Measurements from ENCODE around the gene CMTR1. TPM values are rescaled to one million over a fixed set of nuclear protein-coding genes. Genes with fewer than 3 reads are reported as not detected.

Gene CMTR1
- total RNA-seq, 5 donors from 2014 or later (not counting 1 experiment from before 2014, with no cell fraction given), result 62.5 to 82.7 (median 75.2) TPM

DNA sequence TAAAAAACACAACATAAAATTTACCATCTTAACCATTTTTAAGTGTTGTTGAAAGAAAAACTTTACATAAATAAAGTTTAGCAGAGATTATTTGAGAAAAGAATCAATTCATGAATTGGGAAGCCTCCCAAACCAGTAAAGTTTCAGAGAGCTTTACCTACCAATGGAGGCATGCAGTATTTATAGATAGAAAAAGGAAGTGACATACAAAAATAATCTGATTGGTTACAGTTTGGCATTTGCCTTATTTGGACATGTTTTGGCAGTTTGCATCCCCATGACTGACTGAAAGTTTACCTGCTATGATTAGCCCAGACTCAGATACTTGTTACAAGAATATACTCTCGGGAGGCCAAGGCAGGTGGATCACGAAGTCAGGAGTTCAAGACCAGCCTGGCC, 3.7 kb upstream of the CMTR1 start:
- CTCF ChIA-PET, result no interaction called here
- POLR2A ChIA-PET, result no interaction called here
- WGBS (ENCODE audit: insufficient coverage), result no CpG with 5 or more reads among the region's 2 CpGs

DNA sequence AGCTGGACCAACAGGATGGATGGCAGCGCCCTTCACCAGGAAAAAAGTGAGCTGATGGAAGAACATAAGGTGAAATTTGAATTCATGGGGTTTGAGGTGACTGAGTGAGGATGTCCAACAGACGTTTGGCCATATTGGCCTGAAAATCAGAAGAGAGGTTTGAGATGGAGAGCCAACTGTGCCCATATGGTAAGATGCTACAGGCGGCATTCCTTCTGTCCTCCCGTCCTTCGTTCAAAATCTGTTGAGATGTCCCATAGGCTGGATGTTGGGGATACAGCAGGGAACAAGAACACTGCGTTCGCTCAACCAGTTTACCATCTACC, 468 bp upstream of the CMTR1 start:
- CTCF ChIA-PET, result interaction anchor here in 1 of 2 donors (0.6 kb wide), 2 partner anchors 47 to 94 kb away, joined by 3 read pairs; no protein-coding TSS in a partner anchor
- WGBS (ENCODE audit: insufficient coverage), result 49% methylated on average over 2 of the region's 7 CpGs
- H3K27ac Mint-ChIP-seq, result peak overlapping the region; percentile 75 to 95

More for the DNA sequence above, 3.7 kb upstream of the CMTR1 start:
- Histone ChIP-seq H3K36me3 (ENCODE audit: control insufficient read depth in 2 of 2, extremely low read depth in 1 of 2, insufficient read depth in 1 of 2, low read length in 1 of 2) (no peaks in the 10 kb centered on the region), H3K27me3 (replicated peaks in 1 of 2; ENCODE audit: control insufficient read depth in 2 of 2, extremely low read depth in 1 of 2, insufficient read depth in 2 of 2, low read length in 1 of 2) (no peaks in the 10 kb centered on the region), H3K4me1 (ENCODE audit: control insufficient read depth in 1 of 2, extremely low read depth in 1 of 2, insufficient read depth in 2 of 2, low read length in 2 of 2) (peaks cover 6 to 15% of the 10 kb centered on the region in 2 experiments), H3K27ac (ENCODE audit: low read length) (no peak overlapping the region), H3K9me3 (no peaks in the 10 kb centered on the region), H3K4me3 (ENCODE audit: control insufficient read depth in 1 of 2, extremely low read depth in 1 of 2, low read length in 1 of 2) (no peak overlapping the region)
- no peak for ATAC-seq (replicated peaks in 1 of 4)
- H3K27me3 Mint-ChIP-seq, result peaks cover 11 to 16% of the 10 kb centered on the region in 2 donors
- peaks cover 17 to 20% (median 19%) of the 10 kb centered on the region in 3 donors for H3K4me1 Mint-ChIP-seq
- peaks cover 0 to 4% (median 0%) of the 10 kb centered on the region in 3 donors for H3K9me3 Mint-ChIP-seq
- H3K36me3 Mint-ChIP-seq, result no peaks in the 10 kb centered on the region
- DNase-seq, result no peak
- H3K27ac Mint-ChIP-seq, result no peak overlapping the region
- H3K4me3 Mint-ChIP-seq, result no peak overlapping the region

DNA sequence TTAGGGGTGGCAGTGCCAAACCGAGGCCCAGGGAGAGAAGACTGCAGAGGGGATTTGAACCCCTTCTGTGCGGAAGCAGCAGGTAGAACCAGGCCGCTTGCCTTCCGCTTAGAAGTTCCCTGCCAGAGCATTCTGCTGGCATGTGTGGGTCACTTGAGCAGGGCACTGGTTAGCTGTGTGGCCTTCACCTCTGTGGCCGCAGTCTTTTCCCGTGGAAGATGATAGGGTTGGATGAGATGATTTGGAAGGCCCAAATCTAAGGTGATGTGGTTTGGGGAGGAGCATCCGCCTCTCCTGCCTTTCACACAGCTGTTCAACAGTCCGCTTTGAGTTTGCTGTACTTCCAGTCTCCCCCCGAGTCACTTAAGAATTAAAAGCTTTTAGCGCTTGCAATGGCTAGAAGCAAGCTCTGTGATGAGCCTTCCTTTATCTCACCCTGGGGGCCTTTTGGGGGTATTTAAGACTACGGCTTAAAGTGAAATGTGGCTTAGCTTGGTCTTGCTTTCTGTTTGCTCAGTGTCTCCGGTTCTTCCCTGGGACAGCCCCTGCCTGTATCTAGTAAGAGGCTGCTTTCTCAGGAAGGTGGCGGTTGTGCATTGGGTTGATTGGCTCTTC, 743 bp downstream of the CMTR1 start:
- ATAC-seq (replicated peaks in 1 of 4), result peak; percentile 16 to 25 (median 24)
- H3K4me3 Mint-ChIP-seq, result peak overlapping the region; percentile 92 to 93 (median 93)
- ChIA-PET POLR2A (interaction anchor here (0.6 to 1.1 kb wide), 6 partner anchors 8 to 755 kb away, joined by 3 to 5 read pairs (median 3); partner anchors contain the start of gene CDKN1A (in 1 of the 2)), CTCF (interaction anchor here (0.6 to 1.5 kb wide), 7 partner anchors 8 to 416 kb away, joined by 3 to 11 read pairs (median 4); no protein-coding TSS in a partner anchor)
- peaks cover 0 to 1% of the 10 kb centered on the region in 2 donors for H3K27me3 Mint-ChIP-seq
- peaks cover 49 to 57% (median 52%) of the 10 kb centered on the region in 3 donors for H3K4me1 Mint-ChIP-seq
- peaks cover 7 to 25% of the 10 kb centered on the region in 2 experiments for H3K4me1 ChIP-seq (ENCODE audit: control insufficient read depth in 1 of 2, extremely low read depth in 1 of 2, insufficient read depth in 2 of 2, low read length in 2 of 2)
- H3K27me3 ChIP-seq (replicated peaks in 1 of 2; ENCODE audit: control insufficient read depth in 2 of 2, extremely low read depth in 1 of 2, insufficient read depth in 2 of 2, low read length in 1 of 2), result no peaks in the 10 kb centered on the region
- no peaks in the 10 kb centered on the region for H3K9me3 ChIP-seq
- peak overlapping the region; percentile 86 for H3K27ac ChIP-seq (ENCODE audit: low read length)
- DNase-seq, result peak in 31 of 35 experiments; percentile 3 to 59 (median 13)
- peak overlapping the region; percentile 95 to 96 for H3K27ac Mint-ChIP-seq
- H3K4me3 ChIP-seq (ENCODE audit: control insufficient read depth in 1 of 2, extremely low read depth in 1 of 2, low read length in 1 of 2), result peak overlapping the region; percentile 66 to 81
- peaks cover 22% of the 10 kb centered on the region for H3K36me3 Mint-ChIP-seq
- peaks cover 0 to 4% (median 0%) of the 10 kb centered on the region in 3 donors for H3K9me3 Mint-ChIP-seq
- H3K36me3 ChIP-seq (ENCODE audit: control insufficient read depth in 2 of 2, extremely low read depth in 1 of 2, insufficient read depth in 1 of 2, low read length in 1 of 2), result peaks cover 0 to 32% of the 10 kb centered on the region in 2 donors
- WGBS (ENCODE audit: insufficient coverage), result 6% methylated on average over 9 of the region's 13 CpGs

More for the DNA sequence above, 468 bp upstream of the CMTR1 start:
- H3K4me1 ChIP-seq (ENCODE audit: control insufficient read depth in 1 of 2, extremely low read depth in 1 of 2, insufficient read depth in 2 of 2, low read length in 2 of 2), result peaks cover 7 to 25% of the 10 kb centered on the region in 2 experiments
- peak overlapping the region; percentile 86 for H3K27ac ChIP-seq (ENCODE audit: low read length)
- ATAC-seq (replicated peaks in 1 of 4), result peak in 1 of 4 experiments; percentile 4
- peak in 2 of 35 experiments; percentile 1 to 14 for DNase-seq
- H3K4me3 ChIP-seq (ENCODE audit: control insufficient read depth in 1 of 2, extremely low read depth in 1 of 2, low read length in 1 of 2), result peak overlapping the region; percentile 66 to 73
- Mint-ChIP-seq H3K36me3 (peaks cover 12% of the 10 kb centered on the region), H3K4me3 (peak overlapping the region; percentile 92 to 93 (median 93)), H3K4me1 (peaks cover 40 to 48% (median 44%) of the 10 kb centered on the region in 3 donors), H3K27me3 (peaks cover 8 to 10% of the 10 kb centered on the region in 2 donors), H3K9me3 (peaks cover 0 to 4% (median 0%) of the 10 kb centered on the region in 3 donors)
- no peaks in the 10 kb centered on the region for H3K9me3 ChIP-seq
- no peaks in the 10 kb centered on the region for H3K27me3 ChIP-seq (replicated peaks in 1 of 2; ENCODE audit: control insufficient read depth in 2 of 2, extremely low read depth in 1 of 2, insufficient read depth in 2 of 2, low read length in 1 of 2)
- H3K36me3 ChIP-seq (ENCODE audit: control insufficient read depth in 2 of 2, extremely low read depth in 1 of 2, insufficient read depth in 1 of 2, low read length in 1 of 2), result peaks cover 0 to 20% of the 10 kb centered on the region in 2 donors
- POLR2A ChIA-PET, result interaction anchor here in 1 of 2 donors (1.1 kb wide), 1 partner anchor 9 kb away, joined by 3 read pairs; no protein-coding TSS in a partner anchor

- CTCF ChIA-PET, result no interaction called here
- H3K4me3 Mint-ChIP-seq, result peak overlapping the region in 2 of 3 donors; percentile 59 to 93
- Histone ChIP-seq H3K27me3 (replicated peaks in 1 of 2; ENCODE audit: control insufficient read depth in 2 of 2, extremely low read depth in 1 of 2, insufficient read depth in 2 of 2, low read length in 1 of 2) (no peaks in the 10 kb centered on the region), H3K27ac (ENCODE audit: low read length) (no peak overlapping the region), H3K9me3 (no peaks in the 10 kb centered on the region), H3K36me3 (ENCODE audit: control insufficient read depth in 2 of 2, extremely low read depth in 1 of 2, insufficient read depth in 1 of 2, low read length in 1 of 2) (peaks cover 0 to 43% of the 10 kb centered on the region in 2 donors), H3K4me3 (ENCODE audit: control insufficient read depth in 1 of 2, extremely low read depth in 1 of 2, low read length in 1 of 2) (no peak overlapping the region), H3K4me1 (ENCODE audit: control insufficient read depth in 1 of 2, extremely low read depth in 1 of 2, insufficient read depth in 2 of 2, low read length in 2 of 2) (peaks cover 7 to 25% of the 10 kb centered on the region in 2 experiments)
- no peaks in the 10 kb centered on the region for H3K9me3 Mint-ChIP-seq
- ATAC-seq (replicated peaks in 1 of 4), result no peak
- POLR2A ChIA-PET, result no interaction called here
- DNase-seq, result no peak
- peak overlapping the region in 1 of 2 donors; percentile 52 for H3K27ac Mint-ChIP-seq
- WGBS (ENCODE audit: insufficient coverage), result 100% methylated on average over 4 of the region's 4 CpGs
- H3K36me3 Mint-ChIP-seq, result peaks cover 29% of the 10 kb centered on the region
- no peaks in the 10 kb centered on the region for H3K27me3 Mint-ChIP-seq
- peaks cover 55 to 67% (median 63%) of the 10 kb centered on the region in 3 donors for H3K4me1 Mint-ChIP-seq
Observed at GRCh38 chr6:37435373-37435772, 2.4 kb downstream of the CMTR1 start.

- no peaks in the 10 kb centered on the region for H3K9me3 Mint-ChIP-seq
- ChIA-PET CTCF (no interaction called here), POLR2A (no interaction called here)
- peaks cover 2 to 46% of the 10 kb centered on the region in 2 donors for H3K36me3 ChIP-seq (ENCODE audit: control insufficient read depth in 2 of 2, extremely low read depth in 1 of 2, insufficient read depth in 1 of 2, low read length in 1 of 2)
- H3K4me3 Mint-ChIP-seq, result peak overlapping the region in 1 of 3 donors; percentile 59
- H3K27me3 ChIP-seq (replicated peaks in 1 of 2; ENCODE audit: control insufficient read depth in 2 of 2, extremely low read depth in 1 of 2, insufficient read depth in 2 of 2, low read length in 1 of 2), result no peaks in the 10 kb centered on the region
- H3K27ac Mint-ChIP-seq, result peak overlapping the region in 1 of 2 donors; percentile 52
- H3K4me1 Mint-ChIP-seq, result peaks cover 55 to 71% (median 67%) of the 10 kb centered on the region in 3 donors
- H3K4me3 ChIP-seq (ENCODE audit: control insufficient read depth in 1 of 2, extremely low read depth in 1 of 2, low read length in 1 of 2), result no peak overlapping the region
- WGBS (ENCODE audit: insufficient coverage), result 100% methylated on average over 1 of the region's 5 CpGs
- no peaks in the 10 kb centered on the region for H3K9me3 ChIP-seq
- peaks cover 7 to 25% of the 10 kb centered on the region in 2 experiments for H3K4me1 ChIP-seq (ENCODE audit: control insufficient read depth in 1 of 2, extremely low read depth in 1 of 2, insufficient read depth in 2 of 2, low read length in 2 of 2)
- peaks cover 29% of the 10 kb centered on the region for H3K36me3 Mint-ChIP-seq
- no peak for DNase-seq
- ATAC-seq (replicated peaks in 1 of 4), result no peak
- no peaks in the 10 kb centered on the region for H3K27me3 Mint-ChIP-seq
- H3K27ac ChIP-seq (ENCODE audit: low read length), result no peak overlapping the region
Observed at GRCh38 chr6:37435816-37436215, 2.8 kb downstream of the CMTR1 start.

- DNase-seq, result no peak
- Histone ChIP-seq H3K4me1 (ENCODE audit: control insufficient read depth in 1 of 2, extremely low read depth in 1 of 2, insufficient read depth in 2 of 2, low read length in 2 of 2) (peaks cover 5 to 24% of the 10 kb centered on the region in 2 experiments), H3K4me3 (ENCODE audit: control insufficient read depth in 1 of 2, extremely low read depth in 1 of 2, low read length in 1 of 2) (no peak overlapping the region), H3K36me3 (ENCODE audit: control insufficient read depth in 2 of 2, extremely low read depth in 1 of 2, insufficient read depth in 1 of 2, low read length in 1 of 2) (peaks cover 8 to 52% of the 10 kb centered on the region in 2 donors), H3K27ac (ENCODE audit: low read length) (no peak overlapping the region), H3K27me3 (replicated peaks in 1 of 2; ENCODE audit: control insufficient read depth in 2 of 2, extremely low read depth in 1 of 2, insufficient read depth in 2 of 2, low read length in 1 of 2) (no peaks in the 10 kb centered on the region), H3K9me3 (no peaks in the 10 kb centered on the region)
- no CpG with 5 or more reads among the region's 1 CpG for whole genome bisulfite sequencing (ENCODE audit: insufficient coverage)
- ChIA-PET POLR2A (interaction anchor here in 1 of 2 donors (0.6 kb wide), 1 partner anchor 64 kb away, joined by 3 read pairs; no protein-coding TSS in a partner anchor), CTCF (no interaction called here)
- H3K27ac Mint-ChIP-seq, result no peak overlapping the region
- peaks cover 52 to 79% (median 78%) of the 10 kb centered on the region in 3 donors for H3K4me1 Mint-ChIP-seq
- H3K36me3 Mint-ChIP-seq, result peaks cover 37% of the 10 kb centered on the region
- ATAC-seq (replicated peaks in 1 of 4), result no peak
- no peaks in the 10 kb centered on the region for H3K9me3 Mint-ChIP-seq
- no peaks in the 10 kb centered on the region for H3K27me3 Mint-ChIP-seq
- H3K4me3 Mint-ChIP-seq, result no peak overlapping the region
Observed at GRCh38 chr6:37438930-37439329, 5.9 kb downstream of the CMTR1 start.
